GM19193 (cell line): ENCODE data around the gene SERPINB6.
A peak's percentile ranks its signal among the peaks of the same experiment; 100 is the strongest.

Source experiments
- POLR2A ChIP-seq: IDR thresholded peaks from 4 replicates; pipeline ENCODE4 v1.6.1; 2011; ENCODE audit not compliant: insufficient read depth, insufficient read length; ENCODE audit errors: extremely low read depth

SERPINB6 gene

GRCh38 chr6:2950713-2951112 is 20.7 kb downstream of the SERPINB6 start:
- no peak for TF ChIP-seq POLR2A

- no peak for TF ChIP-seq POLR2A
Observed at GRCh38 chr6:2949536-2950083, 21.8 kb downstream of the SERPINB6 start.

GRCh38 chr6:2949121-2949520 is 22.2 kb downstream of the SERPINB6 start:
- no peak for TF ChIP-seq POLR2A

GRCh38 chr6:2948228-2949025 is 22.9 kb downstream of the SERPINB6 start:
- TF ChIP-seq POLR2A: no peak

GRCh38 chr6:2947445-2947844 is 23.9 kb downstream of the SERPINB6 start:
- TF ChIP-seq POLR2A: no peak

- no peak for TF ChIP-seq POLR2A
Observed at GRCh38 chr6:2945153-2945452, 26.3 kb downstream of the SERPINB6 start.

GRCh38 chr6:2944405-2945152 is 26.8 kb downstream of the SERPINB6 start:
- TF ChIP-seq POLR2A: no peak

GRCh38 chr6:2943564-2943955 is 27.8 kb downstream of the SERPINB6 start:
- no peak for TF ChIP-seq POLR2A

- no peak for TF ChIP-seq POLR2A
Observed at GRCh38 chr6:2942914-2943563, 28.3 kb downstream of the SERPINB6 start.

- no peak for TF ChIP-seq POLR2A
Observed at GRCh38 chr6:2940851-2941250, 30.5 kb downstream of the SERPINB6 start.

- peak; percentile 30 for TF ChIP-seq POLR2A
Observed at GRCh38 chr6:2940010-2940850, 31.1 kb downstream of the SERPINB6 start.

- no peak for TF ChIP-seq POLR2A
Observed at GRCh38 chr6:2939315-2940009, 31.9 kb downstream of the SERPINB6 start.

- TF ChIP-seq POLR2A: no peak
Observed at GRCh38 chr6:2938632-2939083, 32.7 kb downstream of the SERPINB6 start.
